HepG2 (cell line): ENCODE data around the gene ITGA2. TPM values are rescaled to one million over a fixed set of nuclear protein-coding genes. Genes with fewer than 3 reads are reported as not detected.

ENCODE experiments used
- ATAC-seq: fragments of 200-7000 bp; cut with Tn5 transposase; 3 replicates; pipeline ENCODE4 v1.9.1; 2020; ENCODE audit warnings: mild to moderate bottlenecking, moderate library complexity
- BruUV-seq: library from RNA; stranded (reverse); fragments of 400-500 nt; replicated peaks from 2 replicates; lab custom pipeline; 2021; lab: Mats Ljungman, UMichigan
- CTCF ChIA-PET: fragments of 300-600 bp; formaldehyde crosslinking; extraction: SDS; loops from one replicate; lab custom pipeline; 2021; ENCODE audit warnings: low total read pairs, inconsistent platforms, low intra/inter-chr PET ratio; lab: Yijun Ruan, JAX
- POLR2A ChIA-PET: fragments of 350-600 bp; sonication (Branson Sonifier 250); formaldehyde crosslinking; loops from one replicate; lab custom pipeline; 2020; ENCODE audit warnings: antibody characterized with exemption, inconsistent platforms; lab: Yijun Ruan, JAX
- DNase-seq: peaks from one replicate; pipeline ENCODE4 v3.0.0-alpha.2; 2015; ENCODE audit warnings: low spot score
- FAIRE-seq: peaks from 3 replicates; lab custom pipeline; 2011; peaks lifted over from hg19 to GRCh38; lab: Jason Lieb, UNC
- H2AFZ ChIP-seq: one replicate; pipeline ENCODE4 v1.6.1; 2011; ENCODE audit warnings: low read length, inconsistent platforms
- H3K27ac ChIP-seq: fragments of 300-600 bp; 3 replicates; pipeline ENCODE4 v1.8.0; 2011; ENCODE audit warnings: mixed run types, mild to moderate bottlenecking, mixed read lengths, low read length, inconsistent platforms; ENCODE audit not compliant: insufficient read depth; ENCODE audit errors: extremely low read length
- H3K27me3 ChIP-seq, 2 experiments: fragments of 200-600 bp in 1 of 2; 2 replicates in 1 of 2; 3 replicates in 1 of 2; pipeline versions ENCODE4 v1.6.0 to v1.8.0; 2011; ENCODE audit warnings: low read length in 2 of 2, mild to moderate bottlenecking in 2 of 2, moderate library complexity in 2 of 2, inconsistent platforms in 1 of 2; ENCODE audit not compliant: insufficient read depth in 2 of 2, control insufficient read depth in 1 of 2
- H3K36me3 ChIP-seq, 2 experiments: fragments of 200-600 bp in 1 of 2; replicated peaks in 1 of 2; 2 replicates in 1 of 2; 3 replicates in 1 of 2; pipeline versions ENCODE4 v1.5.1 to v1.8.0; 2011; ENCODE audit warnings: low read length in 2 of 2, inconsistent platforms in 1 of 2; ENCODE audit not compliant: insufficient read depth in 2 of 2, control insufficient read depth in 1 of 2
- H3K4me1 ChIP-seq: 2 replicates; pipeline ENCODE4 v1.5.1; 2012; ENCODE audit warnings: low read length, inconsistent platforms; ENCODE audit not compliant: insufficient read depth
- H3K4me2 ChIP-seq: 2 replicates; pipeline ENCODE4 v1.6.0; 2011; ENCODE audit warnings: low read depth, low read length, inconsistent platforms
- H3K4me3 ChIP-seq, 3 experiments: fragments of 200-600 bp in 1 of 3; sonication (generic), shearing (Covaris generic) in 1 of 3; replicated peaks in 1 of 3; 2 replicates each; pipeline ENCODE4 v1.5.1; 2011 to 2016; ENCODE audit warnings: low read length in 3 of 3, inconsistent platforms in 2 of 3, low read depth in 2 of 3, mild to moderate bottlenecking in 2 of 3, control low read depth in 1 of 3, mixed read lengths in 1 of 3; ENCODE audit not compliant: insufficient read depth in 1 of 3
- H3K79me2 ChIP-seq: one replicate; pipeline ENCODE4 v1.6.1; 2011; ENCODE audit warnings: low read length, inconsistent platforms; ENCODE audit not compliant: insufficient read depth
- H3K9ac ChIP-seq: 2 replicates; pipeline ENCODE4 v1.6.0; 2011; ENCODE audit warnings: mild to moderate bottlenecking, low read depth, low read length, inconsistent platforms; ENCODE audit not compliant: insufficient read depth
- H3K9me3 ChIP-seq: 2 replicates; pipeline ENCODE4 v1.5.1; 2012; ENCODE audit warnings: mild to moderate bottlenecking, low read length
- H4K20me1 ChIP-seq: 2 replicates; pipeline ENCODE4 v1.6.0; 2011; ENCODE audit warnings: inconsistent platforms, mild to moderate bottlenecking, low read length, moderate library complexity; ENCODE audit not compliant: insufficient read depth
- CEBPB ChIP-seq: IDR thresholded peaks from 2 replicates; pipeline ENCODE4 v1.6.1; 2011; ENCODE audit warnings: low read depth, low read length, improper control_type of control experiment, borderline replicate concordance
- CEBPG ChIP-seq: IDR thresholded peaks from 2 replicates; pipeline ENCODE4 v1.6.1; 2016
- CERS6 ChIP-seq: sonication (generic); formaldehyde crosslinking; IDR thresholded peaks from 2 replicates; pipeline ENCODE4 v1.5.0; 2020; ENCODE audit warnings: missing genetic modification reagents
- CREB3 ChIP-seq: sonication (generic); formaldehyde crosslinking; IDR thresholded peaks from 2 replicates; pipeline ENCODE4 v1.5.0; 2020; ENCODE audit warnings: missing genetic modification reagents
- GTF3A ChIP-seq: sonication (generic); formaldehyde crosslinking; conservative IDR thresholded peaks from 2 replicates; pipeline ENCODE4 v1.4.0; 2020; ENCODE audit warnings: mild to moderate bottlenecking, missing genetic modification reagents
- HMG20B ChIP-seq: conservative IDR thresholded peaks from 2 replicates; pipeline ENCODE4 v1.6.1; 2016; ENCODE audit warnings: missing genetic modification reagents, missing compliant biosample characterization
- JUNB ChIP-seq: sonication (generic); formaldehyde crosslinking; IDR thresholded peaks from 2 replicates; pipeline ENCODE4 v1.8.0; 2022; ENCODE audit warnings: missing genetic modification reagents, mild to moderate bottlenecking, borderline replicate concordance
- KMT2B ChIP-seq: IDR thresholded peaks from 2 replicates; pipeline ENCODE4 v1.6.1; 2016; ENCODE audit warnings: missing genetic modification reagents, missing compliant biosample characterization
- PBX3 ChIP-seq: sonication (generic); formaldehyde crosslinking; IDR thresholded peaks from 2 replicates; pipeline ENCODE4 v1.8.1; 2023; ENCODE audit warnings: missing genetic modification reagents, inconsistent platforms, borderline replicate concordance
- REL ChIP-seq: sonication (generic); formaldehyde crosslinking; conservative IDR thresholded peaks from 2 replicates; pipeline ENCODE4 v1.8.0; 2022; ENCODE audit warnings: mild to moderate bottlenecking, missing genetic modification reagents, moderate library complexity
- ZNF333 ChIP-seq: sonication (generic); formaldehyde crosslinking; IDR thresholded peaks from 2 replicates; pipeline ENCODE4 v1.4.0; 2020; ENCODE audit warnings: mild to moderate bottlenecking, missing genetic modification reagents, borderline replicate concordance
- ZNF644 ChIP-seq: IDR thresholded peaks from 2 replicates; pipeline ENCODE4 v1.6.1; 2016; ENCODE audit warnings: low read depth
- ZNF761 ChIP-seq: sonication (generic); formaldehyde crosslinking; conservative IDR thresholded peaks from 2 replicates; pipeline ENCODE4 v1.4.0; 2020; ENCODE audit warnings: mild to moderate bottlenecking, missing genetic modification reagents
- ZNF800 ChIP-seq: sonication (generic); formaldehyde crosslinking; IDR thresholded peaks from 2 replicates; pipeline ENCODE4 v1.4.0; 2020; ENCODE audit warnings: missing genetic modification reagents
- WGBS: methylation state at CpG from one replicate; pipeline ENCODE4 v1.1.6; 2017; ENCODE audit warnings: low lambda C conversion rate; 5-methylcytosine and 5-hydroxymethylcytosine counted together
- in situ Hi-C: cut with HindIII; loops from 2 replicates; pipeline ENCODE4 v1.10.0; 2017; ENCODE audit warnings: low pct_unique_long_range_greater_than_20kb; ENCODE audit not compliant: extremely low pct_ligation_motif_present
- intact Hi-C: fragments of 100-400 bp; cut with micrococcal nuclease; formaldehyde crosslinking; loops from one replicate; pipeline ENCODE4 v1.10.0; 2022; ENCODE audit not compliant: unreplicated experiment
- polyA plus RNA-seq, 8 experiments: library from polyadenylated mRNA; depleted of rRNA in 3 of 8; stranded (reverse) in 7 of 8; unstranded in 1 of 8; fragments of >200 nt; fragmentation: Illumina TruSeq in 4 of 8; extraction: Trizol in 4 of 8; gene quantifications; 2 replicates each; pipeline versions ENCODE4 v1.2.1 to v1.2.3, GENCODE V29; 2011 to 2016; ENCODE audit warnings: low read depth in 4 of 8, missing spikeins in 1 of 8, mixed read lengths in 1 of 8; ENCODE audit not compliant: insufficient read depth in 1 of 8
- total RNA-seq, 5 experiments: library from RNA; depleted of rRNA; stranded (reverse); fragments of >200 nt; fragmentation: Illumina TruSeq; extraction: Trizol; gene quantifications; 2 replicates each; pipeline ENCODE4 v1.2.3, GENCODE V29; 2016; ENCODE audit warnings: low read depth in 1 of 5

The ITGA2 gene
- total and polyA plus RNA-seq, 2 of the 13 experiments (the other 11 are each of a cell fraction or from before 2014, with no cell fraction given), result 15.8 to 58.3 TPM

- no peaks in the 10 kb centered on the region for H3K27me3 ChIP-seq
- H3K79me2 ChIP-seq, result peaks cover 71% of the 10 kb centered on the region
- intact Hi-C loops (no loop called here), in situ Hi-C loops (no loop called here)
- FAIRE-seq (no peak), DNase-seq (no peak), ATAC-seq (no peak)
- BruUV-seq, result no TSS peak
- H3K36me3 ChIP-seq, result peaks cover 5 to 23% of the 10 kb centered on the region in 2 experiments; a peak in 3 of 5 replicates
- no peak overlapping the region for H2AFZ ChIP-seq
- CTCF ChIA-PET, result no interaction called here
- peaks cover 3% of the 10 kb centered on the region; the same call in 1 of the 2 replicates for H4K20me1 ChIP-seq
- 99% methylated on average over 2 of the region's 2 CpGs for WGBS
- TF ChIP-seq ZNF800 (CRISPR knock-in tag) (no peak), ZNF644 (CRISPR knock-in tag) (0 out of 2 replicates have a peak, but pooled peaks have one; percentile 28), CEBPG (CRISPR knock-in tag) (peak; percentile 89), CEBPB (peak; percentile 94)
- POLR2A ChIA-PET, result interaction anchor here (2.4 kb wide), 1 partner anchor 8 kb away, joined by 8 read pairs; no protein-coding TSS in a partner anchor
- H3K27ac ChIP-seq, result no peak overlapping the region
- no peaks in the 10 kb centered on the region for H3K9me3 ChIP-seq
- no peak overlapping the region for H3K4me2 ChIP-seq
- no peak overlapping the region for H3K4me3 ChIP-seq
- H3K4me1 ChIP-seq, result peaks cover 93% of the 10 kb centered on the region
- H3K9ac ChIP-seq, result no peak overlapping the region
Observed at GRCh38 chr5:53023969-53024368, 34.8 kb downstream of the ITGA2 start.

- H3K4me2 ChIP-seq, result peak overlapping the region; percentile 11; the same call in 1 of the 2 replicates
- in situ Hi-C loops, result no loop called here
Observed at GRCh38 chr5:53024535-53024934, 35.4 kb downstream of the ITGA2 start.

More at GRCh38 chr5:53024535-53024934, 35.4 kb downstream of the ITGA2 start:
- no TSS peak for BruUV-seq
- FAIRE-seq (no peak), DNase-seq (no peak), ATAC-seq (no peak)
- H3K4me1 ChIP-seq, result peaks cover 94% of the 10 kb centered on the region
- no peak overlapping the region for H3K27ac ChIP-seq
- H3K9me3 ChIP-seq, result no peaks in the 10 kb centered on the region
- no peak overlapping the region for H3K4me3 ChIP-seq
- ChIA-PET CTCF (no interaction called here), POLR2A (interaction anchor here (2.4 kb wide), 1 partner anchor 7 kb away, joined by 8 read pairs; no protein-coding TSS in a partner anchor)
- peaks cover 3% of the 10 kb centered on the region; the same call in 1 of the 2 replicates for H4K20me1 ChIP-seq
- intact Hi-C loops, result no loop called here
- no peaks in the 10 kb centered on the region for H3K27me3 ChIP-seq
- H3K9ac ChIP-seq, result no peak overlapping the region
- H3K79me2 ChIP-seq, result peaks cover 66% of the 10 kb centered on the region
- 95% methylated on average over 4 of the region's 4 CpGs for WGBS
- TF ChIP-seq CERS6 (CRISPR knock-in tag) (no peak), JUNB (CRISPR knock-in tag) (no peak), ZNF761 (CRISPR knock-in tag) (no peak), ZNF333 (no peak), HMG20B (CRISPR knock-in tag) (no peak), KMT2B (CRISPR knock-in tag) (no peak), CREB3 (CRISPR knock-in tag) (no peak), PBX3 (no peak), GTF3A (CRISPR knock-in tag) (no peak), REL (CRISPR knock-in tag) (no peak)
- no peak overlapping the region for H2AFZ ChIP-seq
- H3K36me3 ChIP-seq, result peaks cover 5 to 26% of the 10 kb centered on the region in 2 experiments; a peak in 3 of 5 replicates
